Astrocyte of the spinal cord (primary cell): Measurements from ENCODE around the gene FRAT2.
"Not testable (repeated sequence)": the region's sequence is repeated elsewhere in the genome, so short reads cannot be mapped to it uniquely, and the experiment has no call there.

ENCODE experiments used
- DNase-seq: peaks from one replicate; pipeline ENCODE4 v3.0.0; 2011; ENCODE audit warnings: low read depth, low spot score
- H3K4me3 ChIP-seq: 2 replicates; pipeline ENCODE4 v1.5.1; 2011; ENCODE audit warnings: low read depth, mild to moderate bottlenecking, low read length, moderate library complexity
- CTCF ChIP-seq: IDR thresholded peaks from 2 replicates; pipeline ENCODE4 v1.5.1; 2012; ENCODE audit warnings: low read depth, mild to moderate bottlenecking, low read length, inconsistent platforms
- in situ Hi-C: cut with HindIII; loops from 2 replicates; pipeline ENCODE4 v1.10.0; 2017; ENCODE audit warnings: low sequenced_read_pairs

The FRAT2 gene

GRCh38 chr10:97349752-97350513 is 15.4 kb upstream of the FRAT2 start:
- DNase-seq = no peak
- TF ChIP-seq CTCF = no peak
- H3K4me3 ChIP-seq = no peak overlapping the region
- in situ Hi-C loops = no loop called here

- DNase-seq = no peak
- in situ Hi-C loops = no loop called here
- TF ChIP-seq CTCF = no peak
- no peak overlapping the region for H3K4me3 ChIP-seq
Observed at GRCh38 chr10:97347317-97347716, 12.8 kb upstream of the FRAT2 start.

- H3K4me3 ChIP-seq, DNase-seq, in situ Hi-C loops: not testable (repeated sequence)
Observed at GRCh38 chr10:97343664-97344063, 9.1 kb upstream of the FRAT2 start.

GRCh38 chr10:97341416-97341815 is 6.9 kb upstream of the FRAT2 start:
- TF ChIP-seq CTCF = no peak
- no peak overlapping the region for H3K4me3 ChIP-seq
- in situ Hi-C loops = no loop called here
- DNase-seq = no peak

GRCh38 chr10:97338041-97338440 is 3.5 kb upstream of the FRAT2 start:
- DNase-seq = no peak
- no peak for TF ChIP-seq CTCF
- in situ Hi-C loops = no loop called here
- no peak overlapping the region for H3K4me3 ChIP-seq

- no peak for TF ChIP-seq CTCF
- no peak overlapping the region for H3K4me3 ChIP-seq
- in situ Hi-C loops = no loop called here
- DNase-seq = no peak
Observed at GRCh38 chr10:97336942-97337831, 2.7 kb upstream of the FRAT2 start.

- in situ Hi-C loops = no loop called here
- no peak overlapping the region for H3K4me3 ChIP-seq
- TF ChIP-seq CTCF = no peak
- no peak for DNase-seq
Observed at GRCh38 chr10:97336446-97336845, 1.9 kb upstream of the FRAT2 start.
